Sigmoid colon (tissue), 4 donors: ENCODE measurements around the gene ZNF512B.

Experiments used
- EP300 ChIP-seq, 4 donors: sonication (generic); formaldehyde crosslinking; IDR thresholded peaks; one replicate each; pipeline ENCODE4 v1.6.1; 2017; ENCODE audit warnings: antibody characterized with exemption in 4 of 4
- POLR2A ChIP-seq, 2 donors: fragments of 450-650 bp; IDR thresholded peaks; one replicate each; pipeline ENCODE4 v1.6.1; 2016; ENCODE audit warnings: antibody characterized with exemption in 2 of 2, mild to moderate bottlenecking in 2 of 2, moderate library complexity in 2 of 2
- POLR2AphosphoS5 ChIP-seq, 4 donors: sonication (generic); formaldehyde crosslinking; IDR thresholded peaks; one replicate each; pipeline ENCODE4 v1.6.1; 2017; ENCODE audit warnings: antibody characterized with exemption in 4 of 4
- TF ChIP-seq, protein P1 (sequence below), 4 experiments: fragments of 450-650 bp in 3 of 4; fragments of 200-600 bp in 1 of 4; IDR thresholded peaks; one replicate each; pipeline ENCODE4 v1.5.1; 2016 to 2019; ENCODE audit warnings: antibody characterized with exemption in 4 of 4, mild to moderate bottlenecking in 3 of 4, moderate library complexity in 2 of 4

- TF ChIP-seq, protein P1, sequence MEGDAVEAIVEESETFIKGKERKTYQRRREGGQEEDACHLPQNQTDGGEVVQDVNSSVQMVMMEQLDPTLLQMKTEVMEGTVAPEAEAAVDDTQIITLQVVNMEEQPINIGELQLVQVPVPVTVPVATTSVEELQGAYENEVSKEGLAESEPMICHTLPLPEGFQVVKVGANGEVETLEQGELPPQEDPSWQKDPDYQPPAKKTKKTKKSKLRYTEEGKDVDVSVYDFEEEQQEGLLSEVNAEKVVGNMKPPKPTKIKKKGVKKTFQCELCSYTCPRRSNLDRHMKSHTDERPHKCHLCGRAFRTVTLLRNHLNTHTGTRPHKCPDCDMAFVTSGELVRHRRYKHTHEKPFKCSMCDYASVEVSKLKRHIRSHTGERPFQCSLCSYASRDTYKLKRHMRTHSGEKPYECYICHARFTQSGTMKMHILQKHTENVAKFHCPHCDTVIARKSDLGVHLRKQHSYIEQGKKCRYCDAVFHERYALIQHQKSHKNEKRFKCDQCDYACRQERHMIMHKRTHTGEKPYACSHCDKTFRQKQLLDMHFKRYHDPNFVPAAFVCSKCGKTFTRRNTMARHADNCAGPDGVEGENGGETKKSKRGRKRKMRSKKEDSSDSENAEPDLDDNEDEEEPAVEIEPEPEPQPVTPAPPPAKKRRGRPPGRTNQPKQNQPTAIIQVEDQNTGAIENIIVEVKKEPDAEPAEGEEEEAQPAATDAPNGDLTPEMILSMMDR (IDR thresholded peaks at IDR 0.05) = no peak
- TF ChIP-seq EP300 (IDR thresholded peaks at IDR 0.05) (no peak), POLR2AphosphoS5 (IDR thresholded peaks at IDR 0.05) (no peak), POLR2A (IDR thresholded peaks at IDR 0.05) (no peak)
Measured at GRCh38 chr20:63945031-63945658, 24.6 kb downstream of the ZNF512B start.
